Measurements from ENCODE around the gene KCNC3. TPM values are rescaled to one million over a fixed set of nuclear protein-coding genes. Genes with fewer than 3 reads are reported as not detected.
A peak's percentile ranks its signal among the peaks of the same experiment; 100 is the strongest.

KCNC3 gene
- total RNA-seq = 10 to 100 TPM in 4 of 6 donors, 1 to 10 TPM in 2; 3.8 to 15.7 (median 12.2) TPM

GRCh38 chr19:50329146-50329925, at the start of gene KCNC3:
KCNC3 (minus strand) TSS chr19:50329377; CDS start chr19:50329082, 295 bp downstream.
- peaks cover 53 to 79% (median 64%) of the 10 kb centered on the region in 4 donors for H3K4me1 ChIP-seq

GRCh38 chr19:50378863-50379236, 49.7 kb upstream of the KCNC3 start:
- 90 to 100% methylated on average over 7 to 8 of the region's 10 CpGs for WGBS, 2 donors
- Histone ChIP-seq H3K27ac (no peak overlapping the region), H3K27me3 (no peaks in the 10 kb centered on the region), H3K36me3 (peaks cover 19 to 59% (median 53%) of the 10 kb centered on the region in 4 donors), H3K4me3 (no peak overlapping the region), H3K9me3 (no peaks in the 10 kb centered on the region), H3K4me1 (peaks cover 14 to 44% (median 33%) of the 10 kb centered on the region in 4 donors)
- ATAC-seq (ENCODE audit: low FRiP score in 2 of 2) = no peak
- peak in 1 of 2 donors; percentile 71 for DNase-seq
- TF ChIP-seq, protein P1, sequence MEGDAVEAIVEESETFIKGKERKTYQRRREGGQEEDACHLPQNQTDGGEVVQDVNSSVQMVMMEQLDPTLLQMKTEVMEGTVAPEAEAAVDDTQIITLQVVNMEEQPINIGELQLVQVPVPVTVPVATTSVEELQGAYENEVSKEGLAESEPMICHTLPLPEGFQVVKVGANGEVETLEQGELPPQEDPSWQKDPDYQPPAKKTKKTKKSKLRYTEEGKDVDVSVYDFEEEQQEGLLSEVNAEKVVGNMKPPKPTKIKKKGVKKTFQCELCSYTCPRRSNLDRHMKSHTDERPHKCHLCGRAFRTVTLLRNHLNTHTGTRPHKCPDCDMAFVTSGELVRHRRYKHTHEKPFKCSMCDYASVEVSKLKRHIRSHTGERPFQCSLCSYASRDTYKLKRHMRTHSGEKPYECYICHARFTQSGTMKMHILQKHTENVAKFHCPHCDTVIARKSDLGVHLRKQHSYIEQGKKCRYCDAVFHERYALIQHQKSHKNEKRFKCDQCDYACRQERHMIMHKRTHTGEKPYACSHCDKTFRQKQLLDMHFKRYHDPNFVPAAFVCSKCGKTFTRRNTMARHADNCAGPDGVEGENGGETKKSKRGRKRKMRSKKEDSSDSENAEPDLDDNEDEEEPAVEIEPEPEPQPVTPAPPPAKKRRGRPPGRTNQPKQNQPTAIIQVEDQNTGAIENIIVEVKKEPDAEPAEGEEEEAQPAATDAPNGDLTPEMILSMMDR (IDR thresholded peaks at IDR 0.05) = no peak
- no peak for TF ChIP-seq POLR2AphosphoS5 (IDR thresholded peaks at IDR 0.05)
- no peak for TF ChIP-seq POLR2A (IDR thresholded peaks at IDR 0.05)
- no peak for TF ChIP-seq EP300 (IDR thresholded peaks at IDR 0.05)

More at GRCh38 chr19:50329146-50329925, at the start of gene KCNC3:
- DNase-seq (peak; percentile 99 to 100), ATAC-seq (ENCODE audit: low FRiP score in 2 of 2) (peak; percentile 89 to 95)
- no peak for TF ChIP-seq EP300 (IDR thresholded peaks at IDR 0.05)
- TF ChIP-seq, protein P1 (IDR thresholded peaks at IDR 0.05) = peak in 1 of 6 experiments; percentile 16
- peak in 2 of 4 donors; percentile 43 to 70 for TF ChIP-seq POLR2A (IDR thresholded peaks at IDR 0.05)
- peak in 1 of 2 donors; percentile 90 for TF ChIP-seq POLR2AphosphoS5 (IDR thresholded peaks at IDR 0.05)
- 1 to 2% methylated on average over 37 to 40 of the region's 43 CpGs for WGBS, 2 donors
- Histone ChIP-seq H3K27ac (peak within 1 kb of the TSS; percentile 36 to 77 (median 56)), H3K4me3 (peak within 1 kb of the TSS; percentile 22 to 51 (median 45)), H3K36me3 (no peaks in the 10 kb centered on the region), H3K27me3 (peaks cover 0 to 32% (median 3%) of the 10 kb centered on the region in 4 donors), H3K9me3 (peaks cover 0 to 3% (median 0%) of the 10 kb centered on the region in 4 donors)

DNA sequence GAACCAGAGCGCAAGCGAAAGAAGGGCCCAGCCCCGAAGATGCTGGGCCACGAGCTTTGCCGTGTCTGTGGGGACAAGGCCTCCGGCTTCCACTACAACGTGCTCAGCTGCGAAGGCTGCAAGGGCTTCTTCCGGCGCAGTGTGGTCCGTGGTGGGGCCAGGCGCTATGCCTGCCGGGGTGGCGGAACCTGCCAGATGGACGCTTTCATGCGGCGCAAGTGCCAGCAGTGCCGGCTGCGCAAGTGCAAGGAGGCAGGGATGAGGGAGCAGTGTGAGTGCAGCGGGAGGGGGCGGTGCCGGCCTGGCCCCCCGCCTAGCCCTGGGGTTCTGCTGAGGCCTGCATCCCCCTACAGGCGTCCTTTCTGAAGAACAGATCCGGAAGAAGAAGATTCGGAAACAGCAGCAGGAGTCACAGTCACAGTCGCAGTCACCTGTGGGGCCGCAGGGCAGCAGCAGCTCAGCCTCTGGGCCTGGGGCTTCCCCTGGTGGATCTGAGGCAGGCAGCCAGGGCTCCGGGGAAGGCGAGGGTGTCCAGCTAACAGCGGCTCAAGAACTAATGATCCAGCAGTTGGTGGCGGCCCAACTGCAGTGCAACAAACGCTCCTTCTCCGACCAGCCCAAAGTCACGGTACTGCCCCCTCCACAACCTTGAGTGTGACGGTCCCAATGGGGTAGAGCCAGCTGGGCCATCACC, 49.1 kb upstream of the KCNC3 start:
- WGBS, 2 donors = 93 to 96% methylated on average over 25 to 36 of the region's 36 CpGs
- DNase-seq (peak in 1 of 2 donors; percentile 86), ATAC-seq (ENCODE audit: low FRiP score in 2 of 2) (no peak)
- no peak overlapping the region for H3K27ac ChIP-seq
- TF ChIP-seq EP300 (IDR thresholded peaks at IDR 0.05) = no peak
- no peak for TF ChIP-seq POLR2AphosphoS5 (IDR thresholded peaks at IDR 0.05)
- TF ChIP-seq, protein P1 (IDR thresholded peaks at IDR 0.05) = no peak
- H3K27me3 ChIP-seq = no peaks in the 10 kb centered on the region
- no peak overlapping the region for H3K4me3 ChIP-seq
- peaks cover 10 to 38% (median 28%) of the 10 kb centered on the region in 4 donors for H3K4me1 ChIP-seq
- no peaks in the 10 kb centered on the region for H3K9me3 ChIP-seq
- peaks cover 19 to 59% (median 53%) of the 10 kb centered on the region in 4 donors for H3K36me3 ChIP-seq

- Histone ChIP-seq H3K9me3 (no peaks in the 10 kb centered on the region), H3K36me3 (peaks cover 18 to 54% (median 52%) of the 10 kb centered on the region in 4 donors), H3K4me1 (peaks cover 9 to 35% (median 24%) of the 10 kb centered on the region in 4 donors), H3K27me3 (no peaks in the 10 kb centered on the region), H3K27ac (peak overlapping the region in 2 of 4 donors; percentile 97 to 99), H3K4me3 (peak overlapping the region in 1 of 4 donors; percentile 73)
- ATAC-seq (ENCODE audit: low FRiP score in 2 of 2) (no peak), DNase-seq (peak in 1 of 2 donors; percentile 49)
- TF ChIP-seq POLR2A (IDR thresholded peaks at IDR 0.05) (no peak), POLR2AphosphoS5 (IDR thresholded peaks at IDR 0.05) (no peak), EP300 (IDR thresholded peaks at IDR 0.05) (no peak)
- TF ChIP-seq, protein P1 (IDR thresholded peaks at IDR 0.05) = no peak
- WGBS, 2 donors = 64 to 78% methylated on average over 8 to 9 of the region's 9 CpGs
These were observed 48.3 kb upstream of the KCNC3 start for GRCh38 chr19:50377517-50377916.
